G401.6 (cell line): ENCODE measurements around the gene TOR4A.

ENCODE experiments used
- FAIRE-seq: peaks from 2 replicates; lab custom pipeline; 2012; peaks lifted over from hg19 to GRCh38; lab: Jason Lieb, UNC

The TOR4A gene

GRCh38 chr9:137307255-137308056 is 29.9 kb downstream of the TOR4A start:
- no peak for FAIRE-seq

GRCh38 chr9:137308057-137308619 is 30.6 kb downstream of the TOR4A start:
- FAIRE-seq: no peak

GRCh38 chr9:137309368-137310188 is 32.1 kb downstream of the TOR4A start:
- no peak for FAIRE-seq

GRCh38 chr9:137310189-137311052 is 32.9 kb downstream of the TOR4A start:
- FAIRE-seq: no peak

GRCh38 chr9:137311171-137311985 is 33.9 kb downstream of the TOR4A start:
- FAIRE-seq: no peak

GRCh38 chr9:137311986-137312851 is 34.7 kb downstream of the TOR4A start:
- FAIRE-seq: no peak

GRCh38 chr9:137312852-137313325 is 35.4 kb downstream of the TOR4A start:
- no peak for FAIRE-seq

GRCh38 chr9:137313326-137313936 is 35.9 kb downstream of the TOR4A start:
- FAIRE-seq: no peak

- FAIRE-seq: no peak
Measured at GRCh38 chr9:137313956-137314560, 36.5 kb downstream of the TOR4A start.

GRCh38 chr9:137314561-137315560 is 37.3 kb downstream of the TOR4A start:
- no peak for FAIRE-seq

GRCh38 chr9:137315581-137316011 is 38.1 kb downstream of the TOR4A start:
- no peak for FAIRE-seq

- no peak for FAIRE-seq
Measured at GRCh38 chr9:137316012-137316981, 38.8 kb downstream of the TOR4A start.

GRCh38 chr9:137317021-137317717 is 39.6 kb downstream of the TOR4A start:
- FAIRE-seq: no peak

GRCh38 chr9:137317718-137318511 is 40.4 kb downstream of the TOR4A start:
- FAIRE-seq: no peak

- no peak for FAIRE-seq
Measured at GRCh38 chr9:137318602-137319001, 41.1 kb downstream of the TOR4A start.
